ENCODE data around the gene GJD3. TPM values are rescaled to one million over a fixed set of nuclear protein-coding genes. Genes with fewer than 3 reads are reported as not detected.

GJD3 gene
- total and polyA plus RNA-seq, 3 donors from 2014 or later = 2.1 to 2.6 TPM; not detected in 1

DNA sequence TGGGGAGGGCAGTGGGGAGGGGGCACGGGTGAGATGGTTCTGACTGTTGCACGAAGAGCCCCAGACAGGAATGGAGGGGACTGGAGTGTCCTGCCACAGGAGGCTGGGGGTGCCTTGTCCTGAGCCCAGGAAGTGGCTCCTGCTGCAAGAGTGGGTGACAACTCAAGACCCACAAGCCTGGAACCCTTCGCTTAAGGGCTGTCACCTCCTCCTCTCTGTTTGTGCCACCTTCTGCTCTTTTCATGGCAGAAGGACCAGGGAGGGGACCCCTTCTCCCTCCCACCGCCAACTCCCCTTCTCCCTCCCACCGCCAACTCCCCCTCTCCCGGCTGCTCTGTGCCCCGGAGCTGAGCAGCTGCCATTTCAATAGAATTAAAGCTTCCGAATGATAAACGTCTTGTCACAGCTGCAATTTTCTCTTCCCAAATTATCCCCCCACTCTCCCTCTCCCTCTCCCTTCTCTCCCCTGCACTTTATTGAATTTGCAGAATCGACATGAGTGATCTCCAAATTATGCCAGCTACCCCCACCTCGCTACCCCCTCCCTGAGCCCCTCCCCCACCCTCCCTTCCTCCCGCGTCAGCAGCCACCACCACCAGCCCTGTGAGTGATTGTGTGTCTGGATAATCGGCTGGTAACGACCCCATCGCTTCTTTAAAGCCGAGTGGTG lies 13.7 kb downstream of the GJD3 start:
- peaks cover 72% of the 10 kb centered on the region for H3K4me1 ChIP-seq
- intact Hi-C loops (cut with DNase I; ENCODE audit: low total_unique reads) = loop anchor here (5.0 kb wide), 1 partner anchor 49 kb away; no protein-coding TSS in a partner anchor
- no peak for TF ChIP-seq POLR2A (IDR thresholded peaks at IDR 0.05)
- TF ChIP-seq, protein P1, sequence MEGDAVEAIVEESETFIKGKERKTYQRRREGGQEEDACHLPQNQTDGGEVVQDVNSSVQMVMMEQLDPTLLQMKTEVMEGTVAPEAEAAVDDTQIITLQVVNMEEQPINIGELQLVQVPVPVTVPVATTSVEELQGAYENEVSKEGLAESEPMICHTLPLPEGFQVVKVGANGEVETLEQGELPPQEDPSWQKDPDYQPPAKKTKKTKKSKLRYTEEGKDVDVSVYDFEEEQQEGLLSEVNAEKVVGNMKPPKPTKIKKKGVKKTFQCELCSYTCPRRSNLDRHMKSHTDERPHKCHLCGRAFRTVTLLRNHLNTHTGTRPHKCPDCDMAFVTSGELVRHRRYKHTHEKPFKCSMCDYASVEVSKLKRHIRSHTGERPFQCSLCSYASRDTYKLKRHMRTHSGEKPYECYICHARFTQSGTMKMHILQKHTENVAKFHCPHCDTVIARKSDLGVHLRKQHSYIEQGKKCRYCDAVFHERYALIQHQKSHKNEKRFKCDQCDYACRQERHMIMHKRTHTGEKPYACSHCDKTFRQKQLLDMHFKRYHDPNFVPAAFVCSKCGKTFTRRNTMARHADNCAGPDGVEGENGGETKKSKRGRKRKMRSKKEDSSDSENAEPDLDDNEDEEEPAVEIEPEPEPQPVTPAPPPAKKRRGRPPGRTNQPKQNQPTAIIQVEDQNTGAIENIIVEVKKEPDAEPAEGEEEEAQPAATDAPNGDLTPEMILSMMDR (IDR thresholded peaks at IDR 0.05) = no peak

DNA sequence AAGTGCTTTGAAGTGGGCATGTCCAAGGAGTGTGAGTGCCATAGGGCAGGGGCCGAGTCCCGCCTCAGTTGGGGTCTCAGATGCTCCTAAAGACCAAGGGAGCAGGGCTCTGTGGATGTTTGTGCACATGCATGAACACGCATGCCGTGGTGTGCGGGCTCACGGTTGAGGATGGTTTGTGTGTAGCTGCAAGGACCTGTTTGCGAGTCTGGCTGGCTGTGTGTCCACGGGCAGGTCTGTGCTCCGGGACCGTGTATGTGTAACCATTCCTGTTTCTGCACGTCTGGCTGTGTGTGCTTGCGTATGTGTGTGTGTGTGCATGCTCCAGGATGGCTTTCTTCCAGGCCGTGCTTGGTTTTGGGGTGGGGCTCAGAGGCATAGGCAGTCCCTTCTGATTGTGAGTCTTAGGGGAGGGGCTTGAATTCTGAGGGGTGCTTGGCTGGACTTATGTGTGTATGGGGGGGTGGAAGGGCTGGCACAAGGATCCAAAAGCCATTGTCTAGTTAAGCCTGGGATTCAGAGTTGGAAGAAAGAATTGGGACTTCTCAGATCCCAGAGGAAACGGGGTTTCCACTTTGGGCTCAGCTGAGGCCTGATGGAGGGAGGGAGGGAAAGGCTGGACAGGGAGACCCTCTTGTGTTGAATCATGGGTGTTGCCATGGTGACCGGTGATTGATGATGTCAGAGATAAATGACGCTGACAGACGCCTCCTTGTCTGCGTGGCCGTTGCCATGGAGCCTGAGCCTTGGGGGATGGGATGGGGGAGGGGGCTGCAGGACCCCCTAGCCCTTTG lies 14.4 kb downstream of the GJD3 start:
- Histone ChIP-seq H3K27me3 (no peaks in the 10 kb centered on the region), H3K27ac (peak overlapping the region in 1 of 2 donors; percentile 97), H3K36me3 (ENCODE audit: low read depth, missing control alignments) (no peaks in the 10 kb centered on the region), H3K4me3 (no peak overlapping the region), H3K9me3 (no peaks in the 10 kb centered on the region), H3K4me1 (peaks cover 71% of the 10 kb centered on the region)
- no peak for DNase-seq
- TF ChIP-seq, protein P1 (IDR thresholded peaks at IDR 0.05) = no peak
- TF ChIP-seq POLR2A (IDR thresholded peaks at IDR 0.05) = no peak
- 47 to 64% methylated on average over 17 to 19 of the region's 19 CpGs for WGBS, 2 donors
- intact Hi-C loops (cut with DNase I; ENCODE audit: low total_unique reads) = loop anchor here (5.0 kb wide), 1 partner anchor 48 kb away; no protein-coding TSS in a partner anchor

More for the DNA sequence above, 13.7 kb downstream of the GJD3 start:
- no peak overlapping the region for H3K4me3 ChIP-seq
- H3K27me3 ChIP-seq = no peaks in the 10 kb centered on the region
- 63 to 65% methylated on average over 17 of the region's 17 CpGs for WGBS, 2 donors
- H3K9me3 ChIP-seq = no peaks in the 10 kb centered on the region
- DNase-seq = no peak
- H3K36me3 ChIP-seq (ENCODE audit: low read depth, missing control alignments) = no peaks in the 10 kb centered on the region
- H3K27ac ChIP-seq = peak overlapping the region in 1 of 2 donors; percentile 97

DNA sequence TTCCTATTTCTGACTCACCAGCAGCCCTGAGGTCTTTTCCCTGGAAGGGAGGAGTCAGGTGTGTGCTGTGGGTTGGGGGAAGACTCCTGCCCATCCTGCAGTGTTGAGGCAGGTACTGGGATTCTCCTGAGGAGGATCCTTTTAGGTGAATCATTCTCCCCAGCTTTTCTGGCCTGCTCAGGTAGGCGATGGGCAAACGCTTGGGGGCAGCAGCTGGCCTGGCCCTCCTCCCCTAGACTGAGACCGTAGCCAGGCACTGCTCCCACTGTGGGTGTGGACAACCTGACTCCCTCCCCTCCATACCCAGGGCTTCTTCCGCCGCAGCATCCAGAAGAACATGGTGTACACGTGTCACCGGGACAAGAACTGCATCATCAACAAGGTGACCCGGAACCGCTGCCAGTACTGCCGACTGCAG lies 15.1 kb downstream of the GJD3 start:
- Histone ChIP-seq H3K27me3 (no peaks in the 10 kb centered on the region), H3K36me3 (ENCODE audit: low read depth, missing control alignments) (no peaks in the 10 kb centered on the region), H3K4me1 (peaks cover 72% of the 10 kb centered on the region), H3K4me3 (no peak overlapping the region), H3K9me3 (no peaks in the 10 kb centered on the region), H3K27ac (peak overlapping the region in 1 of 2 donors; percentile 97)
- TF ChIP-seq POLR2A (IDR thresholded peaks at IDR 0.05) = no peak
- intact Hi-C loops (cut with DNase I; ENCODE audit: low total_unique reads) = no loop called here
- WGBS, 2 donors = 41 to 63% methylated on average over 3 to 10 of the region's 10 CpGs
- DNase-seq = no peak

GRCh38 chr17:40348562-40349476 lies 15.7 kb downstream of the GJD3 start:
- Histone ChIP-seq H3K36me3 (ENCODE audit: low read depth, missing control alignments) (no peaks in the 10 kb centered on the region), H3K4me1 (peaks cover 76% of the 10 kb centered on the region), H3K27ac (peak overlapping the region in 1 of 2 donors; percentile 97), H3K4me3 (no peak overlapping the region), H3K27me3 (no peaks in the 10 kb centered on the region), H3K9me3 (no peaks in the 10 kb centered on the region)
- TF ChIP-seq, protein P1 (IDR thresholded peaks at IDR 0.05) = no peak
- TF ChIP-seq POLR2A (IDR thresholded peaks at IDR 0.05) = no peak
- WGBS, 2 donors = 32 to 58% methylated on average over 7 to 17 of the region's 17 CpGs
- no peak for DNase-seq
- intact Hi-C loops (cut with DNase I; ENCODE audit: low total_unique reads) = no loop called here
